Transverse colon (tissue), 3 donors: ENCODE data around the gene STRA6.

Experiments used
- EP300 ChIP-seq: sonication (generic); formaldehyde crosslinking; IDR thresholded peaks from one replicate; pipeline ENCODE4 v1.6.1; 2017; ENCODE audit warnings: antibody characterized with exemption, low read depth
- POLR2A ChIP-seq: fragments of 450-650 bp; IDR thresholded peaks from one replicate; pipeline ENCODE4 v1.6.1; 2016; ENCODE audit warnings: antibody characterized with exemption, mild to moderate bottlenecking, moderate library complexity
- TF ChIP-seq, protein P1 (sequence below), 5 experiments: fragments of 200-600 bp in 3 of 5; fragments of 450-650 bp in 2 of 5; sonication (generic) in 3 of 5; IDR thresholded peaks; 1 replicate in 2 of 5; 2 replicates in 3 of 5; pipeline ENCODE4 v1.5.1; 2016 to 2017; ENCODE audit warnings: antibody characterized with exemption in 5 of 5, inconsistent platforms in 3 of 5, mild to moderate bottlenecking in 2 of 5, moderate library complexity in 1 of 5

DNA sequence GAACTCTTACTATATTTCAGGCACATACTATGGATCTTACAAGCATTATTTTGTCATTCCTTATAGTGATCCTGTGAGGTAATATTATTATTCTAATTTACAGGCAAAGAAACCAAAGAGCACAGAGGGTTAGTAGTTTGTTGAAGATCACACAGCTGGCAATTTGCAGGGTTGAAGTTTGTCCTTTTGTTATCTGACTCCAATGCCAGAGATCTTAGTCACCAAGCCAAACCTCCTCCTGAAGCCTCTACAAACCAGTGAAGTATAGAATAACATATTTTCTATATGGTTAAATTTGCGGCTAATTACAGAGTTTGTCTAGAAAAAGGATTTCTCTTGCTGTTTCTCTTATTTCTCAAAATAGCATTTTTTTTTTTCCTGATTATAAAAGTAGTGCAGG, 61.0 kb downstream of the STRA6 start:
- no peak for TF ChIP-seq EP300
- TF ChIP-seq POLR2A, result no peak
- TF ChIP-seq, protein P1, sequence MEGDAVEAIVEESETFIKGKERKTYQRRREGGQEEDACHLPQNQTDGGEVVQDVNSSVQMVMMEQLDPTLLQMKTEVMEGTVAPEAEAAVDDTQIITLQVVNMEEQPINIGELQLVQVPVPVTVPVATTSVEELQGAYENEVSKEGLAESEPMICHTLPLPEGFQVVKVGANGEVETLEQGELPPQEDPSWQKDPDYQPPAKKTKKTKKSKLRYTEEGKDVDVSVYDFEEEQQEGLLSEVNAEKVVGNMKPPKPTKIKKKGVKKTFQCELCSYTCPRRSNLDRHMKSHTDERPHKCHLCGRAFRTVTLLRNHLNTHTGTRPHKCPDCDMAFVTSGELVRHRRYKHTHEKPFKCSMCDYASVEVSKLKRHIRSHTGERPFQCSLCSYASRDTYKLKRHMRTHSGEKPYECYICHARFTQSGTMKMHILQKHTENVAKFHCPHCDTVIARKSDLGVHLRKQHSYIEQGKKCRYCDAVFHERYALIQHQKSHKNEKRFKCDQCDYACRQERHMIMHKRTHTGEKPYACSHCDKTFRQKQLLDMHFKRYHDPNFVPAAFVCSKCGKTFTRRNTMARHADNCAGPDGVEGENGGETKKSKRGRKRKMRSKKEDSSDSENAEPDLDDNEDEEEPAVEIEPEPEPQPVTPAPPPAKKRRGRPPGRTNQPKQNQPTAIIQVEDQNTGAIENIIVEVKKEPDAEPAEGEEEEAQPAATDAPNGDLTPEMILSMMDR (IDR thresholded peaks at IDR 0.05), result no peak
